Ecto neural progenitor cell (in vitro differentiated cells): Measurements from ENCODE around the gene GDPD1.
"Not testable (repeated sequence)": the region's sequence is repeated elsewhere in the genome, so short reads cannot be mapped to it uniquely, and the experiment has no call there.

Source experiments
- DNase-seq: peaks from one replicate; pipeline ENCODE4 v3.0.0-alpha.2; 2018; ENCODE audit warnings: low spot score

The GDPD1 gene

GRCh38 chr17:59220328-59221158, at the start of gene GDPD1:
GDPD1 (plus strand) TSS chr17:59220511; CDS start chr17:59220610, 99 bp downstream.
- DNase-seq = peak; percentile 100

GRCh38 chr17:59172436-59173004, 47.8 kb upstream of the GDPD1 start:
- DNase-seq = no peak

GRCh38 chr17:59174671-59175070, 45.6 kb upstream of the GDPD1 start:
- DNase-seq = no peak

GRCh38 chr17:59175076-59175475, 45.2 kb upstream of the GDPD1 start:
- DNase-seq = no peak

GRCh38 chr17:59178266-59178985, 41.9 kb upstream of the GDPD1 start:
- no peak for DNase-seq

GRCh38 chr17:59179601-59180000, 40.7 kb upstream of the GDPD1 start:
- not testable (repeated sequence) for DNase-seq

- no peak for DNase-seq
Observed at GRCh38 chr17:59180626-59181025, 39.7 kb upstream of the GDPD1 start.

GRCh38 chr17:59181481-59181880, 38.8 kb upstream of the GDPD1 start:
- no peak for DNase-seq

- DNase-seq = no peak
Observed at GRCh38 chr17:59185997-59186396, 34.3 kb upstream of the GDPD1 start.

GRCh38 chr17:59186850-59187249, 33.5 kb upstream of the GDPD1 start:
- DNase-seq = no peak

- no peak for DNase-seq
Observed at GRCh38 chr17:59190806-59191205, 29.5 kb upstream of the GDPD1 start.

GRCh38 chr17:59193336-59193862, 26.9 kb upstream of the GDPD1 start:
- no peak for DNase-seq

- DNase-seq = no peak
Observed at GRCh38 chr17:59199398-59199797, 20.9 kb upstream of the GDPD1 start.

- no peak for DNase-seq
Observed at GRCh38 chr17:59202320-59202719, 18.0 kb upstream of the GDPD1 start.

GRCh38 chr17:59219370-59219769, 941 bp upstream of the GDPD1 start:
- DNase-seq = no peak

GRCh38 chr17:59219992-59220327, 351 bp upstream of the GDPD1 start:
- DNase-seq = no peak

- no peak for DNase-seq
Observed at GRCh38 chr17:59221159-59221847, 992 bp downstream of the GDPD1 start.

- no peak for DNase-seq
Observed at GRCh38 chr17:59223813-59224212, 3.5 kb downstream of the GDPD1 start.

- not testable (repeated sequence) for DNase-seq
Observed at GRCh38 chr17:59228588-59228987, 8.3 kb downstream of the GDPD1 start.

- no peak for DNase-seq
Observed at GRCh38 chr17:59230764-59231163, 10.5 kb downstream of the GDPD1 start.

GRCh38 chr17:59234631-59235030, 14.3 kb downstream of the GDPD1 start:
- no peak for DNase-seq

GRCh38 chr17:59238906-59239305, 18.6 kb downstream of the GDPD1 start:
- DNase-seq = no peak
